BE2C (cell line): ENCODE results near the gene TMEM132E.

ENCODE experiments used
- DNase-seq: peaks from one replicate; pipeline ENCODE4 v3.0.0-alpha.2; 2020
- H3K27me3 ChIP-seq: fragments of 250-450 bp; sonication (Bioruptor Pico); 2 replicates; pipeline ENCODE4 v1.5.1; 2020; ENCODE audit warnings: mild to moderate bottlenecking
- H3K36me3 ChIP-seq: fragments of 250-450 bp; sonication (Bioruptor Pico); 2 replicates; pipeline ENCODE4 v1.5.1; 2020; ENCODE audit warnings: mild to moderate bottlenecking
- H3K4me1 ChIP-seq: fragments of 250-450 bp; sonication (Bioruptor Pico); 2 replicates; pipeline ENCODE4 v1.5.1; 2020
- H3K4me3 ChIP-seq: 2 replicates; pipeline ENCODE4 v1.5.1; 2011; ENCODE audit warnings: low read depth, low read length
- H3K9me3 ChIP-seq: fragments of 250-450 bp; sonication (Bioruptor Pico); 2 replicates; pipeline ENCODE4 v1.5.1; 2020
- TF ChIP-seq, protein P1 (sequence below): IDR thresholded peaks from 2 replicates; pipeline ENCODE4 v1.5.1; 2012; ENCODE audit warnings: mild to moderate bottlenecking, low read depth, low read length

TMEM132E gene

DNA sequence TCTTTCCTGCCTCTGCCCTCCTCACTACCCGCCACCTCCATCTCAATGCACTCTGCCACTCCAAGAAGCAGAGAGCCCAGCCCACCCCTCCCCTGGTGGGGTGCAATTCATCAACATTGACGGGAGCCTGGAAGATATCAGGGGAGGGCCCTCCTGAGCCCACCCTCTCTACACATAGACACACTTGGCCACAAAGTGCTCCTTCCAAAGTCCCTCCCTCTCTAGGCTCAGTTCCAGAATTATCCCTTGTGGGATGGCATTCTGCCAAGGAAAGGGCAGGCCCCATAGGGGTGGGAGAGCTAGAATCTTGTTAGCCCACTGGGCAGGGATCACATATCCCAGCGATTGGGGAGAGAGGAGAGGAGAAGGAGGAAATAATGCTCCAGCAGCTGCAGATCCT, 66.2 kb downstream of the TMEM132E start:
- no peaks in the 10 kb centered on the region for H3K27me3 ChIP-seq
- no peaks in the 10 kb centered on the region for H3K9me3 ChIP-seq
- H3K4me1 ChIP-seq = peaks cover 42% of the 10 kb centered on the region
- peak; percentile 87 for DNase-seq
- peak overlapping the region; percentile 8; the same call in 1 of the 2 replicates for H3K4me3 ChIP-seq
- no peaks in the 10 kb centered on the region for H3K36me3 ChIP-seq
- TF ChIP-seq, protein P1, sequence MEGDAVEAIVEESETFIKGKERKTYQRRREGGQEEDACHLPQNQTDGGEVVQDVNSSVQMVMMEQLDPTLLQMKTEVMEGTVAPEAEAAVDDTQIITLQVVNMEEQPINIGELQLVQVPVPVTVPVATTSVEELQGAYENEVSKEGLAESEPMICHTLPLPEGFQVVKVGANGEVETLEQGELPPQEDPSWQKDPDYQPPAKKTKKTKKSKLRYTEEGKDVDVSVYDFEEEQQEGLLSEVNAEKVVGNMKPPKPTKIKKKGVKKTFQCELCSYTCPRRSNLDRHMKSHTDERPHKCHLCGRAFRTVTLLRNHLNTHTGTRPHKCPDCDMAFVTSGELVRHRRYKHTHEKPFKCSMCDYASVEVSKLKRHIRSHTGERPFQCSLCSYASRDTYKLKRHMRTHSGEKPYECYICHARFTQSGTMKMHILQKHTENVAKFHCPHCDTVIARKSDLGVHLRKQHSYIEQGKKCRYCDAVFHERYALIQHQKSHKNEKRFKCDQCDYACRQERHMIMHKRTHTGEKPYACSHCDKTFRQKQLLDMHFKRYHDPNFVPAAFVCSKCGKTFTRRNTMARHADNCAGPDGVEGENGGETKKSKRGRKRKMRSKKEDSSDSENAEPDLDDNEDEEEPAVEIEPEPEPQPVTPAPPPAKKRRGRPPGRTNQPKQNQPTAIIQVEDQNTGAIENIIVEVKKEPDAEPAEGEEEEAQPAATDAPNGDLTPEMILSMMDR = no peak

DNA sequence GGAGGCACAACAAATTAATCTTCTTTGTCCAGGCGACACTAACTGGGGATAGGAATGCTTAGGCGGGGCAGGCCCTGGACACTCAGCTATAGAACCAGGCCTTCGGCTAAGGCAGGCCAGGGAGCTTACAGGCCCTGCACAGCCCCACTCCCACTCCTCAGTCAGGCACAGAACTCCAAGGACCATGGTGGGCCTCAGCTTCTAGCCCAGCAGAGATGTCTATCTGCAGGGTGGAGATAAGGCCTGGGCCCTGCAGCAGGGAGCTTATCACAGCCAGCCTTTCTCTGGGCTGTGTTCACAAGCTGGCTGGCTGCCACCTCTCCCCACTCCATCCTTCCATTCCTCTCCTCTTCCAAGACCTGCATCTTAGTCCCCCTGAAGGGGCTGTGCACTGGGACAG, 68.1 kb downstream of the TMEM132E start:
- TF ChIP-seq, protein P1 = no peak
- peak; percentile 83 for DNase-seq
- no peak overlapping the region for H3K4me3 ChIP-seq
- no peaks in the 10 kb centered on the region for H3K9me3 ChIP-seq
- no peaks in the 10 kb centered on the region for H3K36me3 ChIP-seq
- H3K4me1 ChIP-seq = peaks cover 59% of the 10 kb centered on the region
- H3K27me3 ChIP-seq = no peaks in the 10 kb centered on the region

DNA sequence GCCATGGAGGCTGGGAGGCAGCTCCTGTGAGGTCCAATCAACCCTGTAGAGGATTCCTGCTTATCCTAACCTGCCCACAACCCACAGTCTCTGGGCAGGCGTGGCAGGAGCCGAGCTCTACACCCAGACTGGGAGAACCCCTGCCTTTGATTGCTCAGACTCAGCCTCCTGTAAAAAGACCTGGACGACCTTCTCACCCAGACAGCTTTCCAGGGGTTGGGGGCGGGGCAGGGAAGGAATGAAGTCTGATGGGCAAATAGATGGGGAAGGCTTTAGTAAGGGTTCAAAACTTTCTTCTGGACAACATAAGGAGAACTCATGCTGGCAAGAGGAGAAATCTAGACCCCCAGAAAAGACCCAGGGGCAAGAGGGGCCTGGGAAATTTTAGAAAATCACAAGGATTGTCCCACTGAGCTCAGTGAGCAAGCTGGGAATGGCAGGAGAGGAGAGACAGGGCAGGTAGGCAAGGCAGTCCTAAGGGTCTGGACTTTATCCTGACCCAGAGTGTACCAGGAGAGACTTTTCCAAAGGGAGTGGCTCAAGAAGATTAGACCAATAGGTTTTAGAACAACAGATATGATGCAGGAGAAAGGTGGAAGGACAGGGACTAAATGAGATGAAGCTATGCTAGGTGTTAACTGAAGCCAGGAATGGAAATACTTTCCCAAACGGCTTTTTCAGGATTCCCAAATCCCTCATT, 70.8 kb downstream of the TMEM132E start:
- peaks cover 73% of the 10 kb centered on the region for H3K4me1 ChIP-seq

DNA sequence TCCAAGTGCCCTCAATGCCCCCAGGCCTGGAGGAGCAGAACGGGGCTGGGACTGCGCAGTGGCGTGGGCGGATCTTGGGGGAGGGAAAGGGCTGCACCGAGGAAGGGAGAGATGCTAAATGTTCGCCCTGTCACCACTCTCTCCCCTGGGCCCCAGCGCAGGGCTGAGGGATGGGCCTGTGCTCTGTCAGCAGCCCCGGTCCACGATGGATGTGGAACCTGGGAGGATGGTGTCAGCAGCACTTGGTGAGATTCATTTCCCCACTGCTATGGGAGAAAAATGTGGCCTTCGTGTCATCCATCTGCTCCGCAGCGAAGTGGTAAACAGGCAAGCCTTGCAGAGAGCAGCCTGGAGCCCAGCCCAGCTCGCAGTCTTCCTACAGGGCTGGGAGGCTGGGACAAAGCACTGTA, 72.0 kb downstream of the TMEM132E start:
- H3K9me3 ChIP-seq = no peaks in the 10 kb centered on the region
- peak; percentile 86 for DNase-seq
- peaks cover 70% of the 10 kb centered on the region for H3K4me1 ChIP-seq
- no peaks in the 10 kb centered on the region for H3K27me3 ChIP-seq
- TF ChIP-seq, protein P1 = no peak
- no peaks in the 10 kb centered on the region for H3K36me3 ChIP-seq
- no peak overlapping the region for H3K4me3 ChIP-seq

More for the DNA sequence above, 70.8 kb downstream of the TMEM132E start:
- TF ChIP-seq, protein P1 = no peak
- Histone ChIP-seq H3K36me3 (no peaks in the 10 kb centered on the region), H3K27me3 (no peaks in the 10 kb centered on the region), H3K4me3 (no peak overlapping the region), H3K9me3 (no peaks in the 10 kb centered on the region)
- no peak for DNase-seq

DNA sequence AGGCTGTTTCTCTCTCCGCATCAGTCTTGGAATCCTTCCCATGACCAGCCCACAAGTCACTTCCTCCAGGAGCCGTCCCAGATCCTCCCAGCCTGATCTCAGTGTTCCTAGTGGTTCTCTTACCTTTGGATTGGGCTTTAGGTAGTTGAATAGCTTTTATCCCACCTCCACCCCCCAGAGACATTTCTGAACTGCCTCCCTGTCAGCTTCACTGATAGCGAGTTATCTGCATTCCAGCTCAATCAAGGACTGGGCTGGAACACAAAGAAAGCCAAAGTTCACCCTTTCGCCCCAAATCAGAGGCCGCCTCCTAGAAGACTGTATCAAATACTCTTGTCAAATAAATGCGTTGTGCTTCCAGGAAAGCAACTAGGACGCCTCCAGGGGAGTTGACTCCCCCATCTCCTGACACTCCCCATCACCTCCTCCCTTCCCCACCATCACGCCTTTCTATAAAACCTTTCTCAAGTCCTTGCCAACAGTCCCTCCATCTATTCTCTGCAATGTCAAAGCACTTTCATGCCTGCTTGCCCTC, 72.7 kb downstream of the TMEM132E start:
- no peak overlapping the region for H3K4me3 ChIP-seq
- TF ChIP-seq, protein P1 = no peak
- H3K9me3 ChIP-seq = no peaks in the 10 kb centered on the region
- DNase-seq = no peak
- H3K36me3 ChIP-seq = no peaks in the 10 kb centered on the region
- H3K4me1 ChIP-seq = peaks cover 70% of the 10 kb centered on the region
- H3K27me3 ChIP-seq = no peaks in the 10 kb centered on the region

DNA sequence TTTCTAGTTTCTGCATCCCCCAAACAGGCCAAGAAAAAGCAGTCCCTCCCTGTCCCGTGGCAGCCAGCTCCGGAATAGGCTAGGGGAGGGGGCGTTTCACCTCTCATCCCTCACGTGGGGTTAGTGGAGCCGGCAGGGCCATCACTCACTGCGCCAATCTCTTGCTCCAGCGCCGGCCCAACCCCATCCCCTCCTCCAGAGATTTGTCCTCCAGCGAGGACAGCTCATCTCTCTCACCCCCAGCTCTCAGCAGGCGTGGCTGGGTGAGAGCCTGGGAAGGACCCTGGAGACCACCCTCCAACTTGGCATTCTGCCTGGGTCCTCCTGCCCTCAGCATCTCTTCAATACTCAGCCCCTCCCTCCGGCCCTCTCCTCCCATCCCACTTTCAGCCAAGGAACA, 74.1 kb downstream of the TMEM132E start:
- no peaks in the 10 kb centered on the region for H3K27me3 ChIP-seq
- no peak for DNase-seq
- H3K36me3 ChIP-seq = no peaks in the 10 kb centered on the region
- TF ChIP-seq, protein P1 = no peak
- H3K9me3 ChIP-seq = no peaks in the 10 kb centered on the region
- H3K4me3 ChIP-seq = no peak overlapping the region
- peaks cover 60% of the 10 kb centered on the region for H3K4me1 ChIP-seq
